Pons (tissue), 1 donor: ENCODE results near the gene RASA2.
"Not testable (repeated sequence)": the region's sequence is repeated elsewhere in the genome, so short reads cannot be mapped to it uniquely, and the experiment has no call there.

Experiments
- DNase-seq: peaks from one replicate; pipeline ENCODE4 v3.0.0-alpha.2; 2016; ENCODE audit warnings: low spot score

RASA2 gene

GRCh38 chr3:141576744-141577052 is 89.9 kb downstream of the RASA2 start:
- DNase-seq: no peak

GRCh38 chr3:141578202-141578973 is 91.6 kb downstream of the RASA2 start:
- peak; percentile 10 for DNase-seq

- no peak for DNase-seq
Measured at GRCh38 chr3:141594357-141594756, 107.5 kb downstream of the RASA2 start.

GRCh38 chr3:141597931-141598330 is 111.1 kb downstream of the RASA2 start:
- DNase-seq: no peak

GRCh38 chr3:141600331-141600730 is 113.5 kb downstream of the RASA2 start:
- DNase-seq: no peak

- no peak for DNase-seq
Measured at GRCh38 chr3:141602706-141603105, 115.9 kb downstream of the RASA2 start.

GRCh38 chr3:141603473-141604035 is 116.7 kb downstream of the RASA2 start:
- no peak for DNase-seq

GRCh38 chr3:141605883-141606282 is 119.1 kb downstream of the RASA2 start:
- DNase-seq: no peak

GRCh38 chr3:141608438-141608837 is 121.6 kb downstream of the RASA2 start:
- DNase-seq: no peak

GRCh38 chr3:141610939-141611338 is 124.1 kb downstream of the RASA2 start:
- no peak for DNase-seq

- DNase-seq: no peak
Measured at GRCh38 chr3:141618103-141618910, 131.5 kb downstream of the RASA2 start.

GRCh38 chr3:141618938-141619337 is 132.1 kb downstream of the RASA2 start:
- no peak for DNase-seq

- no peak for DNase-seq
Measured at GRCh38 chr3:141619450-141619849, 132.6 kb downstream of the RASA2 start.

GRCh38 chr3:141623691-141624090 is 136.9 kb downstream of the RASA2 start:
- no peak for DNase-seq

- DNase-seq: no peak
Measured at GRCh38 chr3:141625506-141625905, 138.7 kb downstream of the RASA2 start.

GRCh38 chr3:141628334-141628733 is 141.5 kb downstream of the RASA2 start:
- not testable (repeated sequence) for DNase-seq

GRCh38 chr3:141628868-141629441 is 142.1 kb downstream of the RASA2 start:
- DNase-seq: not testable (repeated sequence)

GRCh38 chr3:141629976-141630375 is 143.1 kb downstream of the RASA2 start:
- DNase-seq: no peak

GRCh38 chr3:141632779-141633374 is 146.1 kb downstream of the RASA2 start:
- DNase-seq: no peak

- no peak for DNase-seq
Measured at GRCh38 chr3:141642215-141642614, 155.4 kb downstream of the RASA2 start.

GRCh38 chr3:141643391-141643790 is 156.6 kb downstream of the RASA2 start:
- no peak for DNase-seq

- no peak for DNase-seq
Measured at GRCh38 chr3:141643796-141644195, 157.0 kb downstream of the RASA2 start.
